Measurements from ENCODE around the gene TPCN2.
"Not testable (repeated sequence)": the region's sequence is repeated elsewhere in the genome, so short reads cannot be mapped to it uniquely, and the experiment has no call there.

The TPCN2 gene

GRCh38 chr11:69048694-69049489, at the start of gene TPCN2:
Gene TPCN2 (plus strand): TSS chr11:69048932. CDS start chr11:69048998, 66 bp downstream.
- FAIRE-seq (no peak), DNase-seq (ENCODE audit: low spot score) (peak; percentile 82)

GRCh38 chr11:68999093-68999747, 49.5 kb upstream of the TPCN2 start:
- FAIRE-seq (no peak), DNase-seq (ENCODE audit: low spot score) (no peak)

GRCh38 chr11:68999748-69000355, 48.9 kb upstream of the TPCN2 start:
- DNase-seq (ENCODE audit: low spot score); FAIRE-seq: not testable (repeated sequence)

DNA sequence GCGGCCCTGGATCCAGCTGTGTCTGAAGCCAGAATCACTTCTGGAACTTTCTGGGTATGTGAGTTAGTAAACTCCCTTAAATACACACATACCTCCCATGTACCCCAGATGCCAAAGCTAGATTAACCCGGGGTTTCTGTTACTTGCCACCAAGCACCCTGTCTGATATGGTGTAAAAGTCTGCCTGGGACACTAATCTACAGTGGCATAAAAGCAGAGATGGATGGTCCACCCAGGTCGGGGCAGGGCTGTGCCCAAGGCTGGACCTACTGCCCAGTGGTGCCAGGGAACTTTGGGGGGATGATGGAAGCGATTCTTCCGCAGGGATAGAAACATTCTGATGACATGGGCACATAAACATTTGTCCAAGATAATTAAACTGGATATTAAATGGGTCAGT, 48.3 kb upstream of the TPCN2 start:
- DNase-seq (ENCODE audit: low spot score): no peak
- FAIRE-seq: no peak

DNA sequence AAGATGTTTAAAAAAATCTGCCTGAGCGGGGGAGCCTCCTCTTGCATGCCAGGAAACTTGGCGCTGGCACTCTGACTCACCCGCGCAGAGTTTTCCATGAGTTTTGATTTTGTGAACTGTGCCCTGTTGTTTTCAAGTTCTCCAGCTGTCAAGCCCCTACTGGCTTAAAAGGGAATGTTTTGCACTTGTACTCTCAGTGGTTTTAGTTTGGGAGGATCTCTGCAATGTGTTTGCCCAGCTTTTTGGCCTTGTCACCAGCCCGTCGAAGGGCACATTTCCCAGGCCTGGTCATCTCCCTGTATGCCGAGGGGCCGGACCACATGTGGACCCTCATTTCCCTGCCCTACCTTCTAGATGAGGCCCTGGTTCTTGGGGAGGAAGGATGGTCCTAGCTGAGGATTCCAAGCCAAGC, 47.9 kb upstream of the TPCN2 start:
- DNase-seq (ENCODE audit: low spot score) (peak; percentile 13), FAIRE-seq (no peak)

DNA sequence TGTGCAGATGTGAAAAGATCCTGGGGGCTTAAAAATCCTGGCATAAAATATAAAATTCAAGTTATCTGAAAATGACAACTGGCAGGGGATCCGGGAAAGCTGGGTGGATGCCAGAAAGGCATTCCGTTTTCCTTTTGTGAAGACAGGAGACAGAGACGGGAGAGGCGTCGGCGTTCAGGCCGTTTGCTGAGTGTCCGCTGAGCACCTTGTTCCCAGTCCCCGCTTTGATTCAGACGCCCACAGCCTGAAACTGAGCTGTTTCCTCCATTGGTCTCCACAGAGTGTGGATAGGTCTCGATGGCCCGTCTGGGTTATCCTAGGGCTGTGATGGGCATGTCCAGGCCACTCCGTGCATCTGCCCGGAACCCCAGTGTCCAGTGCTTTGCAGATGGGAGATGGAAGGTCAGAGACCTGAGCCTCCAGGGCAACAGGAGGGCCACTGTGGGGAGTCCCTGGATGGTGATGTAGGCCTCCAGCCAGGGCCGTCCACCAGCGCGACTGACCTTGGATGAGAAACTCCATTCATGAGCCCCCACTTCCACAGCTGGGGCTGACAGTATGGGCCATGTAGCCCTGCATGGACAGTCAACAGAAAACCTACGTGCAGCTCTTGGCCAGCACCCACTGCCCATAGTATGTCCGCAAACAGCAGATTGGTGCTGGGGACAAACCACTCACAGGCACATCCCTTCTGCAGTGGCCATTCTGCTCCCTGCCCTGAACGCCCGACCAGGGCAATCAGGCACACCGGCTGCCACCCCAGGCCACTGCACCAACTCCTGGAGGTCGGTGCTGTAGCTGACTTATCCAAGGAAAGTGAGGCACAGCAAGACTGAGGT, 47.3 kb upstream of the TPCN2 start:
- no peak for DNase-seq (ENCODE audit: low spot score)
- FAIRE-seq: no peak

- FAIRE-seq (no peak), DNase-seq (ENCODE audit: low spot score) (no peak)
These were observed 46.6 kb upstream of the TPCN2 start for GRCh38 chr11:69002110-69002569.

GRCh38 chr11:69002570-69003231, 46.0 kb upstream of the TPCN2 start:
- FAIRE-seq: no peak

DNA sequence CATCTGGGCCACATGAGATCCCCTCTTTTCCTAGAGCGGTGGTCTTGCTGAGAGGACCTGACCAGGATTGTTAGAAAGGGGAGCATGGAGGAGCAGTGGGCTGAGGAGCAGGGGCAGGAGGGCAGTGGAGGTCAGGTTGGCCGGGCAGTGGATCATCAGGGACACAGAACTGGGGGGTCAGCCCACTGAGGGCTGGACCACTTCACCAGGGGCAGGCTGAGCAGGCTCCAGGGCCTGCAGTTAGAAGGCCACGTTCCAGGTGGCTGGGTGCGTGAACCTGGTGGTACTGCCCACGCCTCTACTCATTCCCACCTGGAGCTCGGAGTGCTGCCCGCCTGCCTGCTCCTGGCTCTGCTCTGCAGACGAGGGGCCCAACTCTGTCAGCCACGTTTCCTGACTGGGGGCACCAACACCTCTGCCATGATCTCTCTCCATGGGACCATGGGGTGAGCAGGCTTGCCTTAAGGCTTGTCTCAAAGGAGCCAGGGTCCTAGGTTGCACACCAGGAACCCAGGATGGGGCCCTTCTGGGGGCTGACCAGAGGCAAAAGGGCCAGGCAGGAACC, 45.3 kb upstream of the TPCN2 start:
- no peak for FAIRE-seq
- DNase-seq (ENCODE audit: low spot score): no peak

More at GRCh38 chr11:69002570-69003231, 46.0 kb upstream of the TPCN2 start:
- no peak for DNase-seq (ENCODE audit: low spot score)

- no peak for DNase-seq (ENCODE audit: low spot score)
- FAIRE-seq: no peak
These were observed 44.8 kb upstream of the TPCN2 start for GRCh38 chr11:69003866-69004367.

DNA sequence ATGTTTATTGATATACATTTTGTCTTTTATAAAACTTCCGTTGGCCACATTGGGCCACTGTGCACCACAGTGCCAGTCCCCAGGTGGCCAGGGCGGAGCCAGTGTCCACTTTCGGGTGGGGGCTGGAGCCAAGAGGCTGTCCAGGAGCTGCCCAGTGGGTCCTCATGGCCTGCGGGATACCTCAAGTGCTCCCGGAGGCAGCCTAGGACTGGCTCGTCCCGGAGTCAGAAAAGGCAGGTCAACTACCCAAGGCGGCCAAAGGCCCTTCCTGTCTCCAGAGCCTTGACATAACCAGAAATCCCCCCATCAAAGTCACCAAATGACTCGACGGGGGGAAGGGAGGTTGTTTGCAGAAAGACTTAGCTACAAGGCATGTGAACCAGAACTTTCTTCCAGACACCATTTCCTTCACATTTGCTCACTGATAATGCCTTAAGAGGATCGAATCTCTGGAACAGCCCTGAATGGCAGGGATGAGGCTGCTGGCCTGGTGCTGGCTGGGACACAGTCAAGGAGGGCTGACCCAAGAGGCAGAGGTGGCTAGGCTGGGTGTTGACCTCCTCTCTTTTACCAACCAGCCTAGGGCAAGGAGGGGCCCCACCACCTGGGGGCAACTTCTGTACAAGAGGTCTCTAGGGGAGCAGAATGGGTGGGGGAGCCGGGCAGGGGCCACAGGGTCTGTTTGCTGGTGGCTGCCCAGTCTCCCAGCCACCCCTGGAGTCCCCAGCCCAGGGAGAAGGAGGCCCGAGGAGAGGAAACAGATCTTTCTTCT, 44.1 kb upstream of the TPCN2 start:
- FAIRE-seq: no peak
- DNase-seq (ENCODE audit: low spot score): no peak

GRCh38 chr11:69005183-69005630, 43.5 kb upstream of the TPCN2 start:
- no peak for DNase-seq (ENCODE audit: low spot score)
- FAIRE-seq: no peak

DNA sequence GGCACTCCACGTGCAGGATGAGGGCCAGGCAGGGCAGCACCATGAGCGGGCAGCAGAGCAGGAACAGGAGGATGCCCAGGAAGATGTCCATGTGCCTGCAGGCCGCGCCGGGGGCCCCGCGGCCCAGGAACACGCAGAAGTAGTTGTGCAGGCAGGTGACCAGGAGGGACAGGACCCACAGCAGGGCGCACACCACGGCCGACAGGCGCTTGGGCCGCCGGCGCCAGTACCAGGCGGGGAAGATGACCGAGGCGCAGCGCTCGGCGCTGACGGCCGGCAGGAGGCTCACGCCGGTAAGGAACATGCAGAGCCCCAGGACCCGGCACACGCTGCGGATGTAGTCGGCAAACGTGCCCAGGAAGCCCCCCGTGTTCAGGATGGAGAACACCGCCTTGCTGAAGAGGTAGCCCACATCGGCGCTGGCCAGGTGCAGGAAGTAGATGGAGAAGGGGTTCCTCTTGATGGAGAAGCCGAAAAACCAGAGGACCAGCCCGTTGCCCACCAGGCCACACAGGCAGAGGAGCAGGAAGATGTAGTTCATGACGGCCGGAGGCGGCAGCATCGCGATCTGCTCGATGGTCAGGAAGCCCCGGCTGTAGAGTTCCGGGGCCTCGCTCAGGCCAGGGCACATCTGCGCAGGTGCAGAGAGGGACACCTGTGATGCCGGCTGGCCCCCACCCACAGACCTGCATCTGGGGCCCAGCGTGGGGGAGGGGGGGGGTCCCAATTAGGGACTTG, 42.9 kb upstream of the TPCN2 start:
- FAIRE-seq (no peak), DNase-seq (ENCODE audit: low spot score) (no peak)

DNA sequence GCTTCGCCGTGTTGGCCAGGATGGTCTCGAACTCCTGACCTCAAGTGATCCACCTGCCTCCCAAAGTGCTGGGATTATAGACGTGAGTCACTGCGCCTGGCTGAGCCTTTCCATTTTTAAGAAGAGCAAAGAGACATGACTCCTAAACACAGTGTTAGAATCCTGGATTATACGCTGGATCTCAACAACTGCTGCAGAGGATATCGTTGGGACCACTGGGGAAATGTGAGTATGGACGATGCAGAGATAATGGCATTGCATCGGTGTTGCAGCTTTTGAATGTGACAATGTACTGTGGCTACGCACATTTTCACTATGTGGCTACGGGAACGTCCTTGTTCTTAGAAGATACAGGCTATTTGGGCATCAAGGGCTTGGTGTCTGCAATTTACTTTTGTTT, 41.9 kb upstream of the TPCN2 start:
- no peak for FAIRE-seq

DNA sequence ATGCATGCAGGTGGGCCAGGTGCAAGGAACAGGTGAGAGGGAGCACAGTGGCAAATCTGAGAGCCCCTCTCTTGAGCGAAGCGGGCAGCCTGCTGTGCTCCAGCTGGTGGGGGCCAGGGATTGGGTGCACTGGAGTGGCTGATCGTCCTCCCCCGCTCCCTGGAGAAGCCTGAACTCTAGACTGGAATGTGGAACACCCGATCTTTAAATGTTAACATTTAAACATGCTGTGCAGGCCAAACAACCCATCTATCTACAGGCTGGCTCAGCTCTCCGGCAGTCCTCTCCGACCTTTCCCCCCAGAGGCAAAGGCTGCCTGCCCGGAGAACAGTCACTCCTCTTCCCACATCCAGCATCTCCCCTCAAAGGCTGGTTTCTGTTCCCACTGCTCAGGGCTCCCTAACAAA, 40.8 kb upstream of the TPCN2 start:
- DNase-seq (ENCODE audit: low spot score) (no peak), FAIRE-seq (no peak)

More for the DNA sequence above, 41.9 kb upstream of the TPCN2 start:
- DNase-seq (ENCODE audit: low spot score): no peak

- FAIRE-seq: peak; percentile 70
- DNase-seq (ENCODE audit: low spot score): peak; percentile 84
These were observed 39.8 kb upstream of the TPCN2 start for GRCh38 chr11:69008737-69009440.

DNA sequence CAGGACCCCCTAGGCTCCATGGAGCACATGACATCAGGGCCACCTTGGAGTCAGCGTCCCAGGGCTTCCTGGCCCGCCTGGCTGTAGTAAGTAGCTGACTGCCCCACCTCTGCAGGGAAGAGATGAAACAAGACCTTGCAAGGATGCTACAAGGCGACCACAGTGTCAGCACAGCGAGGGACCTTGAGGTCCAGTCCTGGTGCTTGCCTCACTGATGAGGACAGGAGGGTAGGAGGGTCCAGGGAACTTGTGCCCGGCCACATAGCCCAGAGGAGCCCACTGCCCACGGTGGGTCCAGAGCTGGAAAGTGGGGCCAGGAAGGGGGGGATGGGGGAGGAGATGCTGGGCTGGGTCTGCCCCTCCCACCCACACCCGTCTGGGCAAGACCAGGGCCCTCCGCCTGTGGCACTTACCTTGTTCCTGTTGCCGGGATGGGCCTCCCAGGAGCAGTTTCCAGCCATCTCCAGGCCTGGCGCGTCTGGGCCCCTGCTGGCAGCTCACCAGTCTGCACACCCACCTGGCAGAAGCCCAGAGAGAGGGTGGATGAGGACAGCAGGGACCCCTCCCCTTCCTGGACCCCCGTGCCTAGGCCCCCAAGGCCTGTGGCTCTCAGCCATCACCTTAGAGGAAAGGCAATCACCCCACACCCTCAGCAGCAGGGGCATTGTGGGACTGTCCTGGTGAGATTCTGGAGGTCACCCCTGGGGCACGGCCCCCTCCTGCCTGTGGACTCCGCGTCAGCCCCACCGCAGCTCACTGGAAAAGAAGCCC, 39.1 kb upstream of the TPCN2 start:
- no peak for DNase-seq (ENCODE audit: low spot score)
- FAIRE-seq: no peak
